Activated naive CD8-positive, alpha-beta T cell treated with anti-CD3 and anti-CD28 coated beads, Interleukin-2, amount 10 ng/mL, durations not matched to agents 7 days and 5 days (primary cell): Measurements from ENCODE around the gene VTI1A. TPM values are rescaled to one million over a fixed set of nuclear protein-coding genes. Genes with fewer than 3 reads are reported as not detected.
"Not testable (repeated sequence)": the region's sequence is repeated elsewhere in the genome, so short reads cannot be mapped to it uniquely, and the experiment has no call there.

Source experiments
- ATAC-seq: fragments of 150-1000 bp; cut with Tn5 transposase; one replicate; pipeline ENCODE4 v1.10.0; 2021; ENCODE audit warnings: low read depth, moderate library complexity
- POLR2A ChIA-PET: fragments of 350-600 bp; sonication (Branson Sonifier 250); formaldehyde crosslinking; loops from one replicate; lab custom pipeline; 2021; ENCODE audit warnings: antibody characterized with exemption; lab: Charles Lee
- DNase-seq: peaks from one replicate; pipeline ENCODE4 v3.0.0; 2021
- H3K27ac Mint-ChIP-seq: one replicate; pipeline ENCODE4 v1.8.0; 2022; ENCODE audit warnings: mild to moderate bottlenecking, mixed read lengths
- H3K27me3 Mint-ChIP-seq: one replicate; pipeline ENCODE4 v1.8.0; 2022; ENCODE audit warnings: mild to moderate bottlenecking, moderate library complexity, mixed read lengths
- H3K36me3 Mint-ChIP-seq: one replicate; pipeline ENCODE4 v1.8.0; 2021; ENCODE audit warnings: mild to moderate bottlenecking, mixed read lengths
- H3K4me1 Mint-ChIP-seq: one replicate; pipeline ENCODE4 v1.8.0; 2021; ENCODE audit warnings: mixed read lengths
- H3K4me3 Mint-ChIP-seq: one replicate; pipeline ENCODE4 v1.8.0; 2022; ENCODE audit warnings: mild to moderate bottlenecking, moderate library complexity, mixed read lengths
- H3K9me3 Mint-ChIP-seq: one replicate; pipeline ENCODE4 v1.8.0; 2021; ENCODE audit warnings: mixed read lengths
- total RNA-seq, 2 experiments: library from RNA; stranded (reverse); gene quantifications; one replicate each; pipeline ENCODE4 v1.2.3, GENCODE V29; 2021

VTI1A gene
- total RNA-seq, 2 experiments from 2014 or later, result 43.2 to 45.1 TPM

- POLR2A ChIA-PET, result no interaction called here
- Mint-ChIP-seq H3K27me3 (no peaks in the 10 kb centered on the region), H3K27ac (no peak overlapping the region), H3K9me3 (no peaks in the 10 kb centered on the region), H3K4me1 (peaks cover 3% of the 10 kb centered on the region), H3K36me3 (peaks cover 7% of the 10 kb centered on the region), H3K4me3 (no peak overlapping the region)
- ATAC-seq (no peak), DNase-seq (no peak)
These were observed 264.4 kb downstream of the VTI1A start for GRCh38 chr10:112711366-112711765.

GRCh38 chr10:112712536-112712935, 265.5 kb downstream of the VTI1A start:
- Mint-ChIP-seq H3K27ac (no peak overlapping the region), H3K36me3 (peaks cover 7% of the 10 kb centered on the region)
- no peak for ATAC-seq

GRCh38 chr10:112713411-112713810, 266.4 kb downstream of the VTI1A start:
- no peak for DNase-seq
- no peak overlapping the region for H3K27ac Mint-ChIP-seq
- H3K9me3 Mint-ChIP-seq, result no peaks in the 10 kb centered on the region
- H3K4me3 Mint-ChIP-seq, result no peak overlapping the region
- H3K36me3 Mint-ChIP-seq, result peaks cover 7% of the 10 kb centered on the region
- no peaks in the 10 kb centered on the region for H3K27me3 Mint-ChIP-seq
- POLR2A ChIA-PET, result no interaction called here
- no peak for ATAC-seq
- H3K4me1 Mint-ChIP-seq, result no peaks in the 10 kb centered on the region

More at GRCh38 chr10:112712536-112712935, 265.5 kb downstream of the VTI1A start:
- POLR2A ChIA-PET, result no interaction called here
- Mint-ChIP-seq H3K27me3 (no peaks in the 10 kb centered on the region), H3K9me3 (no peaks in the 10 kb centered on the region), H3K4me3 (no peak overlapping the region), H3K4me1 (no peaks in the 10 kb centered on the region)
- no peak for DNase-seq

- POLR2A ChIA-PET, result no interaction called here
These were observed 268.6 kb downstream of the VTI1A start for GRCh38 chr10:112715581-112715980.

GRCh38 chr10:112716076-112716475, 269.1 kb downstream of the VTI1A start:
- Mint-ChIP-seq H3K4me1 (no peaks in the 10 kb centered on the region), H3K27ac (peak overlapping the region; percentile 1), H3K36me3 (peaks cover 7% of the 10 kb centered on the region), H3K27me3 (no peaks in the 10 kb centered on the region), H3K9me3 (no peaks in the 10 kb centered on the region), H3K4me3 (no peak overlapping the region)
- no peak for ATAC-seq
- DNase-seq, result no peak
- POLR2A ChIA-PET, result no interaction called here

More at GRCh38 chr10:112715581-112715980, 268.6 kb downstream of the VTI1A start:
- DNase-seq (no peak), ATAC-seq (no peak)
- Mint-ChIP-seq H3K27ac (peak overlapping the region; percentile 1), H3K4me1 (no peaks in the 10 kb centered on the region), H3K9me3 (no peaks in the 10 kb centered on the region), H3K4me3 (no peak overlapping the region), H3K36me3 (peaks cover 7% of the 10 kb centered on the region), H3K27me3 (no peaks in the 10 kb centered on the region)

GRCh38 chr10:112716924-112717413, 270.0 kb downstream of the VTI1A start:
- Mint-ChIP-seq H3K4me1 (no peaks in the 10 kb centered on the region), H3K9me3 (no peaks in the 10 kb centered on the region), H3K27me3 (no peaks in the 10 kb centered on the region), H3K36me3 (peaks cover 7% of the 10 kb centered on the region), H3K4me3 (no peak overlapping the region), H3K27ac (no peak overlapping the region)
- no peak for DNase-seq
- no peak for ATAC-seq
- POLR2A ChIA-PET, result no interaction called here

GRCh38 chr10:112720178-112720577, 273.2 kb downstream of the VTI1A start:
- Mint-ChIP-seq H3K27me3 (no peaks in the 10 kb centered on the region), H3K4me1 (no peaks in the 10 kb centered on the region), H3K36me3 (peaks cover 4% of the 10 kb centered on the region), H3K27ac (no peak overlapping the region), H3K9me3 (no peaks in the 10 kb centered on the region), H3K4me3 (no peak overlapping the region)
- ATAC-seq (no peak), DNase-seq (no peak)
- POLR2A ChIA-PET, result no interaction called here

GRCh38 chr10:112721080-112721698, 274.2 kb downstream of the VTI1A start:
- H3K36me3 Mint-ChIP-seq, result peaks cover 2% of the 10 kb centered on the region
- H3K9me3 Mint-ChIP-seq, result no peaks in the 10 kb centered on the region
- ATAC-seq, result peak; percentile 42
- POLR2A ChIA-PET, result no interaction called here
- H3K27me3 Mint-ChIP-seq, result no peaks in the 10 kb centered on the region
- DNase-seq, result no peak
- no peaks in the 10 kb centered on the region for H3K4me1 Mint-ChIP-seq
- no peak overlapping the region for H3K27ac Mint-ChIP-seq
- H3K4me3 Mint-ChIP-seq, result no peak overlapping the region

GRCh38 chr10:112722758-112723157, 275.7 kb downstream of the VTI1A start:
- Mint-ChIP-seq H3K36me3 (peaks cover 2% of the 10 kb centered on the region), H3K27me3 (no peaks in the 10 kb centered on the region), H3K4me1 (no peaks in the 10 kb centered on the region), H3K9me3 (no peaks in the 10 kb centered on the region), H3K27ac (no peak overlapping the region), H3K4me3 (no peak overlapping the region)
- POLR2A ChIA-PET, result no interaction called here
- ATAC-seq (no peak), DNase-seq (no peak)

- no peak overlapping the region for H3K27ac Mint-ChIP-seq
- H3K27me3 Mint-ChIP-seq, result no peaks in the 10 kb centered on the region
- no peaks in the 10 kb centered on the region for H3K9me3 Mint-ChIP-seq
- POLR2A ChIA-PET, result no interaction called here
- DNase-seq (no peak), ATAC-seq (no peak)
- H3K4me1 Mint-ChIP-seq, result no peaks in the 10 kb centered on the region
- peaks cover 2% of the 10 kb centered on the region for H3K36me3 Mint-ChIP-seq
- H3K4me3 Mint-ChIP-seq, result no peak overlapping the region
These were observed 276.9 kb downstream of the VTI1A start for GRCh38 chr10:112723876-112724275.

GRCh38 chr10:112724404-112724991, 277.5 kb downstream of the VTI1A start:
- ATAC-seq (no peak), DNase-seq (no peak)
- POLR2A ChIA-PET, result no interaction called here
- Mint-ChIP-seq H3K9me3 (no peaks in the 10 kb centered on the region), H3K27me3 (no peaks in the 10 kb centered on the region), H3K36me3 (peaks cover 3% of the 10 kb centered on the region), H3K27ac (no peak overlapping the region), H3K4me1 (no peaks in the 10 kb centered on the region), H3K4me3 (no peak overlapping the region)

GRCh38 chr10:112728118-112728883, 281.3 kb downstream of the VTI1A start:
- DNase-seq, result no peak
- no peak overlapping the region for H3K4me3 Mint-ChIP-seq
- H3K27ac Mint-ChIP-seq, result no peak overlapping the region
- peaks cover 2% of the 10 kb centered on the region for H3K4me1 Mint-ChIP-seq
- no peak for ATAC-seq
- peaks cover 4% of the 10 kb centered on the region for H3K36me3 Mint-ChIP-seq
- POLR2A ChIA-PET, result no interaction called here
- no peaks in the 10 kb centered on the region for H3K27me3 Mint-ChIP-seq
- H3K9me3 Mint-ChIP-seq, result no peaks in the 10 kb centered on the region

GRCh38 chr10:112728997-112729396, 282.0 kb downstream of the VTI1A start:
- DNase-seq (no peak), ATAC-seq (no peak)
- Mint-ChIP-seq H3K27ac (no peak overlapping the region), H3K9me3 (no peaks in the 10 kb centered on the region), H3K27me3 (no peaks in the 10 kb centered on the region), H3K4me3 (no peak overlapping the region), H3K36me3 (peaks cover 5% of the 10 kb centered on the region), H3K4me1 (peaks cover 3% of the 10 kb centered on the region)
- POLR2A ChIA-PET, result no interaction called here

- H3K27ac Mint-ChIP-seq, H3K36me3 Mint-ChIP-seq, H3K4me1 Mint-ChIP-seq, POLR2A ChIA-PET, DNase-seq, H3K27me3 Mint-ChIP-seq, ATAC-seq, H3K4me3 Mint-ChIP-seq, H3K9me3 Mint-ChIP-seq: not testable (repeated sequence)
These were observed 284.4 kb downstream of the VTI1A start for GRCh38 chr10:112731450-112731849.
